GM18511 (cell line): Measurements from ENCODE around the gene MED19.
"Not testable (repeated sequence)": the region's sequence is repeated elsewhere in the genome, so short reads cannot be mapped to it uniquely, and the experiment has no call there.

Experiments used
- ATAC-seq: cut with Tn5 transposase; IDR thresholded peaks from one replicate; pipeline ENCODE4 v1.9.1; 2021; ENCODE audit warnings: mild to moderate bottlenecking, moderate library complexity; ENCODE audit not compliant: unreplicated experiment

The MED19 gene

GRCh38 chr11:57705432-57705831 is 6.6 kb downstream of the MED19 start:
- ATAC-seq: not testable (repeated sequence)

- no peak for ATAC-seq
Measured at GRCh38 chr11:57704932-57705331, 7.1 kb downstream of the MED19 start.

DNA sequence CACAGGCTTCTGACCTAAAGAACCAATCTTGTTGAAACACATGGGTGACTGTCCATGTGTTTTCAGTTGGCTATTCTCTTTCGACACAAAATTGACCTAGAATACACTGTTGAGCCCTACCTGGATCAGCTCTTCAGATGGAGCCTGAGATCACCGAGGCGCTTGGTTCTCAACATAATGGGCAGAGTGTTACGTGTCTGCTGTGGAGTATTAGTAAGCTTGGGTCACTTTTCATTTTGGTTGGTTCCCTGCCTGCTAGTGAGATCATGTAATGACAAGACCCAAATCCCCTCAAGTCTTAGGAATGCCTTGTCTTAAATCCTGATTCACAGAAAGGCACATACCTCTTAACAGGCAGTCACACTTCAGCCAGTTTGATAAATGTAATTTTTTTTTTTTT is 8.7 kb downstream of the MED19 start:
- ATAC-seq: no peak

DNA sequence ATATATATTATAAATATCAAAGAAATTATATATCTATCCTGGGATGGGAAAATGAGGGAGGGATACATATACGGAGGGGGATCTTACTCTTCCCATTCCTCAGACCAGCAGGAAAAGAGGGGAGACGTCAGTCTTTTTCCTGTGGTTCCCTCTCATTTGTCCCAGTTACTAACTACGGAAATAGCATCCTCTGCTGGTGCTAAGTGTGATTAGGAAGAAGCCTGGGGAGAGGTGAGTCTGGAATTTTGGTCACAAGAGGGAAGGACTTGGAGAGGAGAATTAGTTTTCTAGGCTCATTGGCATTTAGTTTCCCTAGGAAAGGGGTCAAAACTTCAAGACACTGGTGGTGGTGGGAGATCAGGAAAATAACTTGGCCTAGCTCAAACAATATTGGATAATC is 11.6 kb downstream of the MED19 start:
- no peak for ATAC-seq

GRCh38 chr11:57699813-57700212 is 12.2 kb downstream of the MED19 start:
- no peak for ATAC-seq

DNA sequence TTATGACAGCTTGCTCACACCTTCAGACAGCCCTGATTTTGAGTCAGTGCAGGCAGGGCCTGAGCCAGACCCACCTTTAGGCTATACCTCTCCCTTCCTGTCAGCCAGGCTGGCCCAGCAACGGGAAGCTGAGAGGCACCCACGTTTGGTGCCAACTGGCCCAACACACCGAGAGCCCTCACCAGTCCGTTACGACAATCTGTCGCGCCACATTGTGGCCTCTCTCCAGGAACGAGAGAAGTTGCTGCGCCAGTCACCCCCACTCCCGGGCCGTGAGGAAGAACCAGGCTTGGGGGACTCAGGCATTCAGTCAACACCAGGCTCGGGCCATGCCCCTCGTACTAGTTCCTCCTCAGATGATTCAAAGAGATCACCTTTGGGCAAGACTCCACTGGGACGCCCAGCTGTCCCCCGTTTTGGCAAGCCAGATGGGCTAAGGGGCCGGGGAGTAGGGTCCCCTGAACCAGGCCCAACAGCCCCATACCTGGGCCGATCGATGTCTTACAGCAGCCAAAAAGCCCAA is 13.1 kb downstream of the MED19 start:
- ATAC-seq: no peak

DNA sequence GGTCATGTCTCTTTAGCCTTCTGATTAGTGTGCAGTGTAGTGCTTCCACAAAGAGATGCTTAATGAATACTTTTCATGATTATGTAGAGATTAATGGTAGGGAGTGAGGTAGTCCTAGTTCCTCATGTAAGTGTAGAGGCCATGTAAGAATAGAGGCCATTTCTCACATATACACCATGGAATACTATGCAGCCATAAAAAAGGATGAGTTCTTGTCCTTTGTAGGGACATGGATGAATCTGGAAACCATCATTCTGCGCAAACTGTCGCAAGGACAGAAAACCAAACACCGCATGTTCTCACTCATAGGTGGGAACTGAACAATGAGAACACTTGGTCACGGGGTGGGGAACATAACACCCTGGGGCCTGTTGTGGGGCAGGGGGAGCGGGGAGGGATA is 21.5 kb downstream of the MED19 start:
- not testable (repeated sequence) for ATAC-seq

DNA sequence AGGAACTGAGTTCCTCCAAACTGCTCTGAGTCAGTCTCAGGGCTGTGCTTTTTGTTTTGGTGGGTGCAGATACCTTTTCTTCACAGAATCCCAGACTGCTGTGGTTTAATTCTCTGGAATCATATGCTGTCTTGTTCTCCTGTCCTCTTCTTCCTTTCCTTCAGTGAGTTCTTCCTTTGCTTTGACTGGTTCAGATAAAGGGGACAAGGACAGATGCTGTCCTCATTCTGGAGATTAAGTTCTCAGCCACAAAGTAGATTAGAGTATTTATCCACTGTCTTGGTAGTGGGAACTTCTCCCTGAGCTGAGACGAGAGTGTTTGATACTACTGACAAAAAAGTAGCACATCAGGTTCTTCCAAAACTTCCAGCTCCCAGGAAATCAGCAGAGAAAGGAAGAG is 30.8 kb downstream of the MED19 start:
- no peak for ATAC-seq

GRCh38 chr11:57680552-57680874 is 31.5 kb downstream of the MED19 start:
- peak; percentile 56 for ATAC-seq

- no peak for ATAC-seq
Measured at GRCh38 chr11:57679396-57679795, 32.6 kb downstream of the MED19 start.

DNA sequence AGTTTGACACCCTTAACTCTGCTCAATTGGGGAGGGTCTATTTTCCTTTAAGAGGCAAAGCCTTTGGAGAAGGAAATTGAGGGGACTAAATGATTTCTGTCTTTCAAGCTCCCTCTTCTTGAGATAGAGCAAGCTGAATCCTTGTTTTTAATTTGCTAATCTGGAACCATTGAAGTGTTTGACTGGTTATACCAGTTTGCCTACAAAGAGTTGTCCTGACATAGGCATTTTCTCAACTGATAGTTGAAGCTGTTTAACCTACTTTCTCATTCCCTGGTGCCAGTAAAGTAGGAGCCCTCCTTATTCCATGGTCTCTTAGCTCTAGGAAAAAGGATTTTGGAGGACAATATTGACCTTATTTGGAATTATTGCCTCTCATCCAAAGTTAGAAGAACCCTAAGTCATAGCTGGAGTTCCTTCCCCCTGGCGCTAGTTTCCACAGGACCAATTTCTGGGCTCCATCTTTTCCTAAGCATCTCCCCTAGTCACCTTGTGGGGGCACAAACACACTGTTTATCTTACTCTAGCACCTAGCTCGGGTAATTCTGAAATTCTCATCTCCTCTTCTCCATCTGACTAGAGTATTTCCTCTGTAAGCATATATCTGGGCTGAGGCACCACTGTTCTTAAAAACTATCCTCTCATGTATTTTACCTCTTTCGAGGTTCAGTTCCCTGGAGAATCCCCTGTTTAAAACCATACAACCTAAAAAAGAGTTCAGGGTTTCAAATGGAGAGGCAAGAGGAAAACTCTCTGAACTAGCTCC is 36.7 kb downstream of the MED19 start:
- no peak for ATAC-seq

- no peak for ATAC-seq
Measured at GRCh38 chr11:57674251-57674650, 37.8 kb downstream of the MED19 start.

- ATAC-seq: peak; percentile 18
Measured at GRCh38 chr11:57668434-57668782, 43.6 kb downstream of the MED19 start.

- peak; percentile 87 for ATAC-seq
Measured at GRCh38 chr11:57667736-57668433, 44.1 kb downstream of the MED19 start, which contains the start of gene ZDHHC5. Gene ZDHHC5, plus strand, starts transcription at chr11:57668114. Its CDS starts 4,977 bp downstream, at chr11:57673091.

DNA sequence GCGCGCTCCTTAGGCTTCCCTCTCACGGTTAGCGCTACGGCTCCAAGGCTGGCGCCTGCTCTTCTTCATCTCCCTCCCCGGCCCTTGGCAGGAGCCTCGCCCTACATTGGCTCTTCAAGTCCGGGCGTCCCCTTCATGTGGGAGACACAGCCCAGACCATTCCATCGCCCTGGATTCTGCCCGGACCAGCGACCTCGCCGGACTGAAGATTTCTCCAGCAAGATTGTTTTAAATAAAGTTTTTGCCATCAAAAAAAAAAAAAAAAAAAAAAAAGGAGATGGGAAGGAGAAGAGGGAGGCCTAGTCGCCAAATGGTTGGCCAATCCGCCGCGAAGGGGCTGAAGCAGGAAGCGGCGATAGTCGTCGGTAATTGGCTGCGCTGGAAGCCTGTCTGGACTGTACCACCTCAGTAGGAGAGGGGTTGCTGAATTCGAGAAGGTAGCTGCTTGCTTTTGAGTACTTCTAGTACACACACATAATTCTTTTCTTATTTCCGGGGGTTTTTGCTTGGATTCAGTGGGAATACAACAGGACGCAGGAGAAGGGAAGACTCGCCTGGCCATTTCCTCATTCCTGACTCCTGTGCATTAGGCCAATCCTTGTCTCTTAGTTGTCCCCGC is 44.8 kb downstream of the MED19 start:
- peak; percentile 73 for ATAC-seq

GRCh38 chr11:57663975-57664374 is 48.0 kb downstream of the MED19 start:
- no peak for ATAC-seq

DNA sequence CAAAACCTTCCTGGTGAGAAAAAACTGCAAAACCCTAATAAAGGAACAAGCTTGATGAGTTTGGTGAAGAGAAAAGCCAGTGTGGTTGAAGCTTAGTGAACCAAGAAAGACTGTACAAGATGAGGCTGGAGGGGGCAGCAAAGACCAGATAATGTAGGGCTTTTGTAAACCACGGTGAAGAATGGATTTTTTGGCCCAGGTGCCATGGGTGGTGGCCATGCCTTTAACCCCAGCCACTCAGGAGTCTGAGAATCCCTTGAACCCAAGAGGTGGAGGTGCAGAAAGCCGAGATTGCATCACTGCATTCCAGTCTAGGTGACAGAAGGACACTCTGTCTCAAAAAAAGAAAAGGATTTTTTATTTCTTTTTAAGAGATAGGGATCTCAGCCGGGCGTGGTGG is 49.1 kb downstream of the MED19 start:
- ATAC-seq: no peak

GRCh38 chr11:57659669-57660068 is 52.3 kb downstream of the MED19 start:
- no peak for ATAC-seq

DNA sequence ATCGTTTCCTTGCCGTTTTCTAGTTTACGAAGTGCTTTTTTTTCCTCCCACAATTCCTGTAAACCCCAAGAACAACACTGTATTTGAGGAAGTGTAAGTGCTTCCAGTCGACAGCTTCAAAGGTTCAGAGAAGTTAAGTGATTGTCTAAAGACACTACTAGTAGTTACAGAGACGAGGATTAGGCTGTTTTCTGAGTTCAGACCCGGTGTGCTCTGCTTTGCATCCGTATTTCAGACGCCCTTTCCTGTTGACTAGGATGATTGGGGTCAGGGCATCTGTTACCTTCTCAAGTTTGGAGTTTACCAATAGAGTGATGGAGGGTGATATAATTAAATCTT is 54.0 kb downstream of the MED19 start:
- ATAC-seq: peak; percentile 5

GRCh38 chr11:57657194-57658022 is 54.6 kb downstream of the MED19 start, which contains the start of gene CLP1:
Gene CLP1, plus strand, starts transcription at chr11:57657762. Its CDS starts 1,715 bp downstream, at chr11:57659477.
- ATAC-seq: peak; percentile 99

DNA sequence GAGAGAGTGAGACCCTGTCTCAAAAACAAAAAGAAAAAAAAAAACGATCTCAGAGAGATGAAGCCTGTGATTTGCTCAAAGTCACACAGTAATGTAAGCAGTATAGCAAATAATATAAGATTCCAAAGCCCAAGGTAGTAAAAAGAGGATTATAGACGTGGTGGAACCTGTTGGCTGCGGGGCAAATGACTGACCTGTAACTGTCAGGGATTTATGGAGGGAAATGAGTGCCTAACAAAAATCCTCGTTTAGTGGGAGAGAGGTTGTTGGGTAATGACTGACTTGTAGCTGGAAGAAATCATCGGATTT is 55.2 kb downstream of the MED19 start:
- no peak for ATAC-seq
